H9 (cell line): Measurements from ENCODE around the gene SCYGR1. TPM values are rescaled to one million over a fixed set of nuclear protein-coding genes. Genes with fewer than 3 reads are reported as not detected.

Experiments used
- DNase-seq: peaks from one replicate; pipeline ENCODE4 v3.0.0-alpha.2; 2017
- H2AFZ ChIP-seq: one replicate; pipeline ENCODE4 v1.6.1; 2013; ENCODE audit warnings: mild to moderate bottlenecking, low read length, control low read depth, moderate library complexity
- H2AK5ac ChIP-seq: 2 replicates; pipeline ENCODE4 v1.6.1; 2013; ENCODE audit warnings: low read length, control low read depth, mixed read lengths; ENCODE audit not compliant: insufficient read length
- H2BK120ac ChIP-seq: one replicate; pipeline ENCODE4 v1.6.1; 2013; ENCODE audit warnings: low read depth, mild to moderate bottlenecking, low read length, control low read depth, inconsistent platforms; ENCODE audit not compliant: poor library complexity, severe bottlenecking
- H2BK12ac ChIP-seq: 2 replicates; pipeline ENCODE4 v1.6.1; 2013; ENCODE audit warnings: low read length, control low read depth, mixed read lengths, low read depth; ENCODE audit not compliant: insufficient read length
- H2BK15ac ChIP-seq: 2 replicates; pipeline ENCODE4 v1.6.1; 2013; ENCODE audit warnings: low read depth, low read length, control low read depth
- H2BK20ac ChIP-seq: one replicate; pipeline ENCODE4 v1.6.1; 2013; ENCODE audit warnings: low read depth, mild to moderate bottlenecking, low read length, control low read depth, inconsistent platforms; ENCODE audit not compliant: poor library complexity, severe bottlenecking
- H2BK5ac ChIP-seq: 2 replicates; pipeline ENCODE4 v1.6.1; 2013; ENCODE audit warnings: low read length, control low read depth, mixed read lengths; ENCODE audit not compliant: insufficient read length
- H3K14ac ChIP-seq: 2 replicates; pipeline ENCODE4 v1.6.1; 2013; ENCODE audit warnings: low read length, control low read depth; ENCODE audit not compliant: insufficient read depth
- H3K18ac ChIP-seq: 2 replicates; pipeline ENCODE4 v1.6.1; 2013; ENCODE audit warnings: low read depth, mild to moderate bottlenecking, mixed read lengths, low read length, control low read depth; ENCODE audit not compliant: insufficient read length
- H3K23ac ChIP-seq: 2 replicates; pipeline ENCODE4 v1.6.1; 2013; ENCODE audit warnings: low read length, control low read depth, mixed read lengths, low read depth; ENCODE audit not compliant: insufficient read length
- H3K23me2 ChIP-seq: 2 replicates; pipeline ENCODE4 v1.6.1; 2013; ENCODE audit warnings: low read depth, mild to moderate bottlenecking, mixed read lengths, low read length, control low read depth; ENCODE audit not compliant: insufficient read length, poor library complexity, severe bottlenecking
- H3K27ac ChIP-seq: 2 replicates; pipeline ENCODE4 v1.5.1; 2013; ENCODE audit warnings: low read length, control low read depth, mixed read lengths, low read depth; ENCODE audit not compliant: insufficient read length
- H3K27me3 ChIP-seq: 2 replicates; pipeline ENCODE4 v1.6.1; 2013; ENCODE audit warnings: low read length, control low read depth, inconsistent platforms; ENCODE audit not compliant: insufficient read depth
- H3K4ac ChIP-seq: 2 replicates; pipeline ENCODE4 v1.6.1; 2013; ENCODE audit warnings: low read depth, mild to moderate bottlenecking, control low read depth, inconsistent platforms, low read length, moderate library complexity
- H3K4me1 ChIP-seq: 2 replicates; pipeline ENCODE4 v1.6.1; 2013; ENCODE audit warnings: low read length, control low read depth, inconsistent platforms; ENCODE audit not compliant: insufficient read depth
- H3K4me2 ChIP-seq: 2 replicates; pipeline ENCODE4 v1.6.1; 2013; ENCODE audit warnings: low read length, control low read depth, mixed read lengths; ENCODE audit not compliant: insufficient read length, insufficient read depth
- H3K56ac ChIP-seq: 2 replicates; pipeline ENCODE4 v1.6.1; 2013; ENCODE audit warnings: low read depth, mild to moderate bottlenecking, mixed read lengths, low read length, control low read depth; ENCODE audit not compliant: insufficient read length
- H3K79me1 ChIP-seq: 2 replicates; pipeline ENCODE4 v1.6.1; 2013; ENCODE audit warnings: low read depth, mild to moderate bottlenecking, moderate library complexity, low read length, control low read depth, inconsistent platforms; ENCODE audit not compliant: insufficient read depth, poor library complexity, severe bottlenecking
- H3K79me2 ChIP-seq: 2 replicates; pipeline ENCODE4 v1.6.1; 2013; ENCODE audit warnings: low read length, control low read depth, inconsistent platforms; ENCODE audit not compliant: insufficient read depth
- H3K9ac ChIP-seq: 2 replicates; pipeline ENCODE4 v1.6.1; 2013; ENCODE audit warnings: low read length, control low read depth, mixed read lengths; ENCODE audit not compliant: insufficient read length; ENCODE audit errors: extremely low read depth
- H3K9me3 ChIP-seq: one replicate; pipeline ENCODE4 v1.6.1; 2013; ENCODE audit warnings: low read depth, low read length, inconsistent platforms; ENCODE audit not compliant: control insufficient read depth
- H3T11ph ChIP-seq: one replicate; pipeline ENCODE4 v1.6.1; 2013; ENCODE audit warnings: mild to moderate bottlenecking, low read length, control low read depth, inconsistent platforms
- H4K20me1 ChIP-seq: one replicate; pipeline ENCODE4 v1.6.1; 2013; ENCODE audit not compliant: control insufficient read depth, insufficient read length, insufficient read depth
- H4K5ac ChIP-seq: 2 replicates; pipeline ENCODE4 v1.6.1; 2013; ENCODE audit warnings: low read depth, mild to moderate bottlenecking, mixed read lengths, low read length, control low read depth; ENCODE audit not compliant: insufficient read length
- H4K8ac ChIP-seq: replicated peaks from 2 replicates; pipeline ENCODE4 v1.6.1; 2013; ENCODE audit warnings: low read length, control low read depth, mixed read lengths, low read depth; ENCODE audit not compliant: insufficient read length
- H4K91ac ChIP-seq: 2 replicates; pipeline ENCODE4 v1.6.1; 2013; ENCODE audit warnings: low read depth, mild to moderate bottlenecking, moderate library complexity, mixed read lengths, low read length, control low read depth; ENCODE audit not compliant: insufficient read length
- H3K27ac Mint-ChIP-seq, 3 experiments: 2 replicates in 2 of 3; 3 replicates in 1 of 3; pipeline ENCODE4 v1.8.0; 2020 to 2021; ENCODE audit warnings: mixed read lengths in 3 of 3, mild to moderate bottlenecking in 1 of 3, moderate library complexity in 1 of 3
- H3K27me3 Mint-ChIP-seq: 2 replicates; pipeline ENCODE4 v1.8.0; 2021; ENCODE audit warnings: low read depth, mild to moderate bottlenecking, moderate library complexity, mixed read lengths
- H3K36me3 Mint-ChIP-seq, 3 experiments: 2 replicates in 2 of 3; 3 replicates in 1 of 3; pipeline ENCODE4 v1.8.0; 2020 to 2021; ENCODE audit warnings: low read depth in 3 of 3, mixed read lengths in 3 of 3; ENCODE audit not compliant: insufficient read depth in 1 of 3
- H3K4me1 Mint-ChIP-seq, 2 experiments: 2 replicates each; pipeline ENCODE4 v1.8.0; 2020; ENCODE audit warnings: mixed read lengths in 2 of 2
- H3K4me3 Mint-ChIP-seq, 2 experiments: 2 replicates in 1 of 2; 3 replicates in 1 of 2; pipeline ENCODE4 v1.8.0; 2020 to 2021; ENCODE audit warnings: mild to moderate bottlenecking in 2 of 2, mixed read lengths in 2 of 2, moderate library complexity in 1 of 2
- H3K9me3 Mint-ChIP-seq, 2 experiments: 2 replicates in 1 of 2; 3 replicates in 1 of 2; pipeline ENCODE4 v1.8.0; 2020; ENCODE audit warnings: mild to moderate bottlenecking in 2 of 2, mixed read lengths in 2 of 2, moderate library complexity in 1 of 2
- WGBS: extraction: QIAGEN DNeasy Blood & Tissue Kit; methylation state at CpG from one replicate; pipeline ENCODE4 v1.1.7; 2013; ENCODE audit warnings: missing lambda C conversion rate, low lambda C conversion rate, mixed read lengths; ENCODE audit not compliant: insufficient read length; ENCODE audit errors: extremely low coverage; 5-methylcytosine and 5-hydroxymethylcytosine counted together
- total RNA-seq: library from RNA; stranded (reverse); gene quantifications from 2 replicates; pipeline ENCODE4 v1.2.1, GENCODE V29; 2021
- TF ChIP-seq, protein P1 (sequence below): fragments of 200-600 bp; sonication (generic); conservative IDR thresholded peaks from 3 replicates; pipeline ENCODE4 v1.8.0; 2021; ENCODE audit warnings: antibody characterized with exemption, mild to moderate bottlenecking

Gene SCYGR1
- total RNA-seq, 1 experiment from 2014 or later, result not detected

DNA sequence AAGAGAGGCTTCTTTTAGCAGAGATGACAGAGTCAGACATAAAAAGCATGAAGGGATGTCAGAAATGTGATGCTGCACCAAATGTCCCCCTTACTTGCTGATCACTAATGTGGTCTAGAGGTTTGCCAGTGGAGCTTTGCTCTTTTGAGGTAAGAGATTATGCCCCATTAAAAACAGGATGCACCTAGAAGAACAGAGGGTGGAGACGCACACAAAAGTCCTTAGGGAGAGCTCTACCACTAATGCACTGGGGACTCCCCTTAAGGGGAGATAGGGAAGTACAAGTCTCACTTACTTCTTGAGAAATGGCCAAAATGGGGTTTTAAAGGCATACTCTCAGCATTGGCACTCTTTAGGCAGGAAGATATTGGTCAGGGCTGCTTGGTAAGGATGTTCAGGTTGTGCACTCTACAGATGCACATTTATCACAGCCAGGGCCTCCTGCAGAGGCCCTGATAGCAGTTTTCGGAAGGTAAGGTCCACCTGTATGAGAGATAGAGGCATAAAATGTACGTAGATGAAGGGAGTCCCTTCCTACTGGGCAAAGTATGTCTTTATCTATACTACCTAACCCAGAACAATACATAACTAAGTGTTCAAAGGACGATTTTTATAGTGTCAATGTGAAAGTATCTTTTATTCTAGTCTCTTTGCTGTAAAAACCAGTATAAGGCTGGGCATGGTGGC lies 17.0 kb upstream of the SCYGR1 start:
- H3K36me3 Mint-ChIP-seq, result peaks cover 0 to 3% (median 0%) of the 10 kb centered on the region in 3 experiments; a peak in 1 of 7 replicates
- Histone ChIP-seq H3K4me2 (no peak overlapping the region), H2AFZ (no peak overlapping the region), H3K4ac (no peak overlapping the region), H3K14ac (no peak overlapping the region), H3K27ac (no peak overlapping the region), H3K27me3 (no peaks in the 10 kb centered on the region), H4K91ac (no peak overlapping the region), H2BK15ac (no peak overlapping the region), H3K79me1 (no peaks in the 10 kb centered on the region), H3K4me1 (no peaks in the 10 kb centered on the region), H2BK20ac (no peak overlapping the region), H4K20me1 (no peaks in the 10 kb centered on the region), H2BK12ac (no peak overlapping the region), H4K5ac (no peak overlapping the region), H3K79me2 (no peaks in the 10 kb centered on the region), H3K23ac (no peak overlapping the region), H3K18ac (no peak overlapping the region), H2BK120ac (no peak overlapping the region), H3K23me2 (no peaks in the 10 kb centered on the region), H3T11ph (no peak overlapping the region), H2AK5ac (no peak overlapping the region), H3K9me3 (no peaks in the 10 kb centered on the region), H4K8ac (no peak overlapping the region), H3K9ac (no peak overlapping the region), H3K56ac (no peak overlapping the region), H2BK5ac (no peak overlapping the region)
- no peak overlapping the region for H3K4me3 Mint-ChIP-seq
- WGBS, result no CpG with 5 or more reads among the region's 4 CpGs
- H3K27ac Mint-ChIP-seq, result no peak overlapping the region
- no peak for DNase-seq
- H3K9me3 Mint-ChIP-seq, result peaks cover 0 to 5% of the 10 kb centered on the region in 2 experiments; a peak in 1 of 5 replicates
- H3K27me3 Mint-ChIP-seq, result no peaks in the 10 kb centered on the region
- TF ChIP-seq, protein P1, sequence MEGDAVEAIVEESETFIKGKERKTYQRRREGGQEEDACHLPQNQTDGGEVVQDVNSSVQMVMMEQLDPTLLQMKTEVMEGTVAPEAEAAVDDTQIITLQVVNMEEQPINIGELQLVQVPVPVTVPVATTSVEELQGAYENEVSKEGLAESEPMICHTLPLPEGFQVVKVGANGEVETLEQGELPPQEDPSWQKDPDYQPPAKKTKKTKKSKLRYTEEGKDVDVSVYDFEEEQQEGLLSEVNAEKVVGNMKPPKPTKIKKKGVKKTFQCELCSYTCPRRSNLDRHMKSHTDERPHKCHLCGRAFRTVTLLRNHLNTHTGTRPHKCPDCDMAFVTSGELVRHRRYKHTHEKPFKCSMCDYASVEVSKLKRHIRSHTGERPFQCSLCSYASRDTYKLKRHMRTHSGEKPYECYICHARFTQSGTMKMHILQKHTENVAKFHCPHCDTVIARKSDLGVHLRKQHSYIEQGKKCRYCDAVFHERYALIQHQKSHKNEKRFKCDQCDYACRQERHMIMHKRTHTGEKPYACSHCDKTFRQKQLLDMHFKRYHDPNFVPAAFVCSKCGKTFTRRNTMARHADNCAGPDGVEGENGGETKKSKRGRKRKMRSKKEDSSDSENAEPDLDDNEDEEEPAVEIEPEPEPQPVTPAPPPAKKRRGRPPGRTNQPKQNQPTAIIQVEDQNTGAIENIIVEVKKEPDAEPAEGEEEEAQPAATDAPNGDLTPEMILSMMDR, result 0 out of 3 replicates have a peak, but pooled peaks have one; percentile 13
- H3K4me1 Mint-ChIP-seq, result peaks cover 4 to 5% of the 10 kb centered on the region in 2 experiments; a peak in 3 of 4 replicates
